GM12865 (cell line): ENCODE measurements around the gene ZNF444.

Source experiments
- DNase-seq: peaks from one replicate; pipeline ENCODE4 v3.0.0; 2010; ENCODE audit warnings: low read depth
- H3K4me3 ChIP-seq: 2 replicates; pipeline ENCODE4 v1.5.1; 2011; ENCODE audit warnings: mild to moderate bottlenecking, low read depth, low read length, control low read depth
- CTCF ChIP-seq: IDR thresholded peaks from 2 replicates; pipeline ENCODE4 v1.5.1; 2011; ENCODE audit warnings: low read length, control low read depth, low read depth, inconsistent platforms; ENCODE audit not compliant: insufficient read depth; ENCODE audit errors: missing control alignments

Gene ZNF444

GRCh38 chr19:56134654-56134921 lies 6.5 kb upstream of the ZNF444 start:
- no peak overlapping the region for H3K4me3 ChIP-seq
- DNase-seq, result no peak
- TF ChIP-seq CTCF, result no peak

- no peak overlapping the region for H3K4me3 ChIP-seq
- no peak for DNase-seq
- no peak for TF ChIP-seq CTCF
These were observed 4.7 kb upstream of the ZNF444 start for GRCh38 chr19:56136362-56136761.

GRCh38 chr19:56137405-56137804 lies 3.7 kb upstream of the ZNF444 start:
- no peak overlapping the region for H3K4me3 ChIP-seq
- TF ChIP-seq CTCF, result no peak
- no peak for DNase-seq

GRCh38 chr19:56138069-56138468 lies 3.0 kb upstream of the ZNF444 start:
- TF ChIP-seq CTCF, result no peak
- no peak for DNase-seq

GRCh38 chr19:56139847-56140582 lies 1.1 kb upstream of the ZNF444 start:
- DNase-seq, result no peak
- H3K4me3 ChIP-seq, result peak overlapping the region; percentile 72
- TF ChIP-seq CTCF, result no peak

More at GRCh38 chr19:56138069-56138468, 3.0 kb upstream of the ZNF444 start:
- H3K4me3 ChIP-seq, result no peak overlapping the region

GRCh38 chr19:56141417-56141993 lies 418 bp downstream of the ZNF444 start:
- no peak for TF ChIP-seq CTCF
- H3K4me3 ChIP-seq, result peak overlapping the region; percentile 72
- DNase-seq, result peak; percentile 44
